IMR-90 (cell line): ENCODE results near the gene ISG20. TPM values are rescaled to one million over a fixed set of nuclear protein-coding genes. Genes with fewer than 3 reads are reported as not detected.

Source experiments
- ATAC-seq: fragments of 200-7000 bp; cut with Tn5 transposase; 2 replicates; pipeline ENCODE4 v1.9.1; 2020; ENCODE audit warnings: low read depth, mild to moderate bottlenecking, moderate library complexity
- BruUV-seq: library from RNA; stranded (reverse); fragments of 400-500 nt; replicated peaks from 2 replicates; lab custom pipeline; 2021; lab: Mats Ljungman, UMichigan
- CTCF ChIA-PET: fragments of 300-600 bp; formaldehyde crosslinking; extraction: SDS; loops from one replicate; lab custom pipeline; 2021; ENCODE audit warnings: antibody characterized with exemption; lab: Yijun Ruan, JAX
- POLR2A ChIA-PET: fragments of 300-600 bp; sonication (Branson Sonifier 250); formaldehyde crosslinking; loops from one replicate; lab custom pipeline; 2022; ENCODE audit warnings: antibody characterized with exemption; ENCODE audit not compliant: unreplicated experiment; lab: Charles Lee
- DNase-seq: peaks from one replicate; pipeline ENCODE4 v3.0.0; 2013
- H2AFZ ChIP-seq: replicated peaks from 2 replicates; pipeline ENCODE3; 2013; ENCODE audit warnings: low read length, mild to moderate bottlenecking; ENCODE audit not compliant: poor library complexity
- H2AK5ac ChIP-seq: 2 replicates; pipeline ENCODE4 v1.6.1; 2013; ENCODE audit warnings: low read depth, low read length, inconsistent platforms
- H2AK9ac ChIP-seq: replicated peaks from 2 replicates; pipeline ENCODE3; 2013; ENCODE audit warnings: mild to moderate bottlenecking, low read depth, low read length, moderate library complexity; ENCODE audit not compliant: poor library complexity
- H2BK120ac ChIP-seq: 2 replicates; pipeline ENCODE4 v1.6.1; 2013; ENCODE audit warnings: low read depth, low read length, inconsistent platforms
- H2BK15ac ChIP-seq: 3 replicates; pipeline ENCODE4 v1.6.1; 2013; ENCODE audit warnings: low read depth, low read length, inconsistent platforms
- H2BK20ac ChIP-seq: 2 replicates; pipeline ENCODE4 v1.6.1; 2013; ENCODE audit warnings: low read depth, mild to moderate bottlenecking, inconsistent platforms, low read length, moderate library complexity
- H2BK5ac ChIP-seq: 2 replicates; pipeline ENCODE4 v1.6.1; 2013; ENCODE audit warnings: mild to moderate bottlenecking, low read depth, low read length, inconsistent platforms; ENCODE audit not compliant: poor library complexity, severe bottlenecking
- H3K14ac ChIP-seq: replicated peaks from 2 replicates; pipeline ENCODE4 v1.6.1; 2013; ENCODE audit warnings: low read depth, low read length, inconsistent platforms
- H3K18ac ChIP-seq: 2 replicates; pipeline ENCODE4 v1.6.1; 2013; ENCODE audit warnings: low read depth, low read length, control low read depth
- H3K23ac ChIP-seq: 2 replicates; pipeline ENCODE4 v1.6.1; 2013; ENCODE audit warnings: low read depth, low read length, inconsistent platforms
- H3K27ac ChIP-seq: 2 replicates; pipeline ENCODE4 v1.5.1; 2013; ENCODE audit warnings: mild to moderate bottlenecking, control low read depth, low read length; ENCODE audit not compliant: insufficient read depth
- H3K27me3 ChIP-seq: 2 replicates; pipeline ENCODE4 v1.6.1; 2013; ENCODE audit warnings: low read length; ENCODE audit not compliant: control insufficient read depth, insufficient read depth
- H3K36me3 ChIP-seq: 2 replicates; pipeline ENCODE4 v1.6.1; 2013; ENCODE audit warnings: low read length, mixed read lengths; ENCODE audit not compliant: control insufficient read depth, insufficient read depth
- H3K4ac ChIP-seq: 2 replicates; pipeline ENCODE4 v1.6.1; 2013; ENCODE audit warnings: low read depth, low read length, inconsistent platforms
- H3K4me1 ChIP-seq: 2 replicates; pipeline ENCODE4 v1.6.1; 2013; ENCODE audit warnings: low read length, mixed read lengths; ENCODE audit not compliant: control insufficient read depth, insufficient read depth
- H3K4me2 ChIP-seq: 2 replicates; pipeline ENCODE4 v1.6.1; 2013; ENCODE audit warnings: low read depth, mild to moderate bottlenecking, control low read depth, low read length, moderate library complexity
- H3K4me3 ChIP-seq: 2 replicates; pipeline ENCODE4 v1.5.1; 2013; ENCODE audit warnings: low read depth, mild to moderate bottlenecking, control low read depth, low read length, moderate library complexity; ENCODE audit not compliant: insufficient read depth
- H3K56ac ChIP-seq: 2 replicates; pipeline ENCODE4 v1.6.1; 2013; ENCODE audit warnings: low read length, inconsistent platforms; ENCODE audit not compliant: insufficient read depth; ENCODE audit errors: extremely low read depth
- H3K79me1 ChIP-seq, 2 experiments: 2 replicates each; pipeline ENCODE4 v1.6.1; 2013; ENCODE audit warnings: low read length in 2 of 2, inconsistent platforms in 1 of 2, low read depth in 1 of 2
- H3K9ac ChIP-seq: 2 replicates; pipeline ENCODE4 v1.6.1; 2013; ENCODE audit warnings: low read depth, low read length, control low read depth
- H3K9me1 ChIP-seq: 2 replicates; pipeline ENCODE4 v1.6.1; 2013; ENCODE audit warnings: low read length, inconsistent platforms; ENCODE audit not compliant: insufficient read depth
- H3K9me3 ChIP-seq: 2 replicates; pipeline ENCODE4 v1.6.1; 2013; ENCODE audit warnings: low read length; ENCODE audit not compliant: control insufficient read depth, insufficient read depth
- H4K20me1 ChIP-seq: 2 replicates; pipeline ENCODE4 v1.6.1; 2013; ENCODE audit warnings: low read length, inconsistent platforms; ENCODE audit not compliant: insufficient read depth
- H4K5ac ChIP-seq: 2 replicates; pipeline ENCODE4 v1.6.1; 2013; ENCODE audit warnings: mild to moderate bottlenecking, low read depth, low read length, control low read depth
- H4K8ac ChIP-seq, 2 experiments: 2 replicates each; pipeline ENCODE4 v1.6.1; 2013; ENCODE audit warnings: low read depth in 2 of 2, low read length in 2 of 2, control low read depth in 1 of 2, inconsistent platforms in 1 of 2
- H4K91ac ChIP-seq: 2 replicates; pipeline ENCODE4 v1.6.1; 2013; ENCODE audit warnings: low read depth, low read length, inconsistent platforms; ENCODE audit not compliant: insufficient read depth
- CEBPB ChIP-seq: IDR thresholded peaks from 2 replicates; pipeline ENCODE4 v1.6.1; 2012; ENCODE audit warnings: low read depth, low read length, improper control_type of control experiment
- CHD1 ChIP-seq: IDR thresholded peaks from 2 replicates; pipeline ENCODE4 v1.6.1; 2012; ENCODE audit warnings: low read depth, low read length, improper control_type of control experiment
- FOS ChIP-seq: fragments of 150-350 bp; IDR thresholded peaks from 2 replicates; pipeline ENCODE4 v1.6.1; 2016; ENCODE audit warnings: low read depth, low read length
- MAFK ChIP-seq: IDR thresholded peaks from 2 replicates; pipeline ENCODE4 v1.6.1; 2012; ENCODE audit warnings: low read depth, low read length, improper control_type of control experiment
- MAZ ChIP-seq: IDR thresholded peaks from 2 replicates; pipeline ENCODE4 v1.6.1; 2012; ENCODE audit warnings: low read depth, mild to moderate bottlenecking, low read length, improper control_type of control experiment, moderate library complexity, borderline replicate concordance
- MXI1 ChIP-seq: IDR thresholded peaks from 2 replicates; pipeline ENCODE4 v1.6.1; 2012; ENCODE audit warnings: low read depth, mild to moderate bottlenecking, low read length, moderate library complexity, borderline replicate concordance
- NFE2L2 ChIP-seq: fragments of 150-350 bp; IDR thresholded peaks from 2 replicates; pipeline ENCODE4 v1.6.1; 2016; ENCODE audit warnings: low read depth, mild to moderate bottlenecking, low read length
- POLR2A ChIP-seq: IDR thresholded peaks from 2 replicates; pipeline ENCODE4 v1.6.1; 2012; ENCODE audit warnings: mild to moderate bottlenecking, low read depth, low read length
- SMC3 ChIP-seq: fragments of 150-350 bp; IDR thresholded peaks from 2 replicates; pipeline ENCODE4 v1.6.1; 2016; ENCODE audit warnings: low read depth, mild to moderate bottlenecking, antibody characterized with exemption, low read length, moderate library complexity
- WGBS, 2 experiments: methylation state at CpG; one replicate each; pipeline versions ENCODE4 v1.1.5 to v1.1.7; 2013; ENCODE audit warnings: missing lambda C conversion rate in 2 of 2; ENCODE audit not compliant: insufficient read length in 1 of 2; ENCODE audit errors: extremely low coverage in 2 of 2; 5-methylcytosine and 5-hydroxymethylcytosine counted together
- dilution Hi-C: fragments of 300-500 bp; cut with HindIII; formaldehyde crosslinking; loops from one replicate; pipeline ENCODE4 v1.14.3; 2018; ENCODE audit warnings: low sequenced_read_pairs; ENCODE audit not compliant: unreplicated experiment
- in situ Hi-C: fragments of 300-500 bp; cut with MboI; formaldehyde crosslinking; loops from 3 replicates; pipeline ENCODE4 v1.14.3; 2019; ENCODE audit warnings: low sequenced_read_pairs, inconsistent platforms, mixed read lengths
- intact Hi-C: fragments of 100-400 bp; cut with micrococcal nuclease; formaldehyde crosslinking; loops from 2 replicates; pipeline ENCODE4 v1.10.0; 2022
- polyA plus RNA-seq, 3 experiments: library from polyadenylated mRNA; depleted of rRNA; stranded (reverse); fragments of >200 nt; gene quantifications; 2 replicates each; pipeline ENCODE4 v1.2.3, GENCODE V29; 2012; ENCODE audit warnings: low replicate concordance in 1 of 3
- total RNA-seq: library from RNA; depleted of rRNA; stranded (reverse); fragments of >200 nt; gene quantifications from 2 replicates; pipeline ENCODE4 v1.2.3, GENCODE V29; 2012
- TF ChIP-seq, protein P1 (sequence below): conservative IDR thresholded peaks from 2 replicates; pipeline ENCODE4 v1.5.1; 2012; ENCODE audit warnings: mild to moderate bottlenecking, low read depth, low read length, improper control_type of control experiment
- TF ChIP-seq, protein P2 (sequence below): fragments of 150-350 bp; IDR thresholded peaks from 2 replicates; pipeline ENCODE4 v1.6.1; 2016; ENCODE audit warnings: low read depth, mild to moderate bottlenecking, low read length, moderate library complexity, borderline replicate concordance
- TF ChIP-seq, protein P3 (sequence below): fragments of 150-350 bp; IDR thresholded peaks from 2 replicates; pipeline ENCODE4 v1.6.1; 2017; ENCODE audit warnings: mild to moderate bottlenecking, antibody characterized with exemption, low read length, low read depth

The ISG20 gene
- total and polyA plus RNA-seq, 2 of the 4 experiments (the other 2 are of a cell fraction), result 0.72 to 1.2 TPM

DNA sequence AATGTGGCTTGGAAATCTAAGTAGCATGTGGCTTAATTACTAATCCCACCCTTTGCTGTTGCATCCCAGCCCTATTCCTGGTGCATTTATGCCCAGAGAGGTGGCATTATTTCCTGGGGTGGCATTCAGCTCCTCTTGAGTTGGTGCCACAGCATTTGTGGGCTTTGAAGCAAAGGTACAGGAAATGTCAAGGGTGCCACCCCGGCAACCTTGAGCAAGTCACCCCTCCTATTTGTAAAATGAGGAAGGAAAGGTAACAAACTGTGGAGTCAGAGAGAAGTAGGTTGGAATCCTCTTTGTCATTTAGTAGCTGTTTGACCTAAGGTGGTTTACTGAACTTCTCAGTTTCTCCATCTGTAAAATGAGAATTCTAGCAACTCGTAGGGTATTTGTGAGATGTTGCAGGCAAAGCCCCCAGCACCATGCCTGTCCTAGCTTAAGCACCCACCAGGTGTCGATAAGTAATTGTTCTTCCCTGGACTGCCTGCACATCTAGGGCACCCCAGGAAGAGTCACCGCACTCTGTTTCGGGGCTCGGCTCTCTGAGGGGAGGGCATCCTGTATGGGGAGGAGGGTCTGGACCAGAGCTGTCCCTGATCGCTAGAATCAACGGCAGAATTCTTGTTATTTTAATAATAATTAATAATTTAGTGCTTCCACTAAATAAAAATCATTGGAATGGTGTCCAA is 17.1 kb downstream of the ISG20 start:
- Histone ChIP-seq H3K4me2 (no peak overlapping the region), H3K14ac (no peak overlapping the region), H3K27me3 (no peaks in the 10 kb centered on the region), H2BK5ac (no peak overlapping the region), H3K56ac (no peak overlapping the region), H2AFZ (no peak overlapping the region), H4K91ac (no peak overlapping the region), H3K4ac (no peak overlapping the region), H3K36me3 (no peaks in the 10 kb centered on the region), H3K9me3 (no peaks in the 10 kb centered on the region), H2BK20ac (no peak overlapping the region), H4K5ac (no peak overlapping the region), H3K18ac (no peak overlapping the region), H4K20me1 (no peaks in the 10 kb centered on the region), H2BK120ac (no peak overlapping the region), H3K4me1 (peaks cover 11% of the 10 kb centered on the region), H3K9ac (no peak overlapping the region), H3K79me1 (no peaks in the 10 kb centered on the region), H2AK9ac (no peak overlapping the region), H3K27ac (no peak overlapping the region), H2BK15ac (no peak overlapping the region), H3K23ac (no peak overlapping the region), H3K4me3 (no peak overlapping the region), H4K8ac (no peak overlapping the region), H2AK5ac (no peak overlapping the region), H3K9me1 (peaks cover 4% of the 10 kb centered on the region)
- dilution Hi-C loops, result no loop called here
- DNase-seq, result no peak
- in situ Hi-C loops, result loop anchor here (25.0 kb wide), 2 partner anchors 181 to 506 kb away; no protein-coding TSS in a partner anchor
- ChIA-PET POLR2A (no interaction called here), CTCF (interaction anchor here (0.7 to 3.1 kb wide), 2 partner anchors 11 to 179 kb away, joined by 4 to 16 read pairs; no protein-coding TSS in a partner anchor)
- no peak for ATAC-seq
- intact Hi-C loops, result loop anchor here (5.0 kb wide), 2 partner anchors 361 to 401 kb away; no protein-coding TSS in a partner anchor
- no TSS peak for BruUV-seq
- no peak for TF ChIP-seq CHD1
- no peak for TF ChIP-seq FOS
- TF ChIP-seq MXI1, result no peak
- TF ChIP-seq CEBPB, result no peak
- TF ChIP-seq, protein P1, sequence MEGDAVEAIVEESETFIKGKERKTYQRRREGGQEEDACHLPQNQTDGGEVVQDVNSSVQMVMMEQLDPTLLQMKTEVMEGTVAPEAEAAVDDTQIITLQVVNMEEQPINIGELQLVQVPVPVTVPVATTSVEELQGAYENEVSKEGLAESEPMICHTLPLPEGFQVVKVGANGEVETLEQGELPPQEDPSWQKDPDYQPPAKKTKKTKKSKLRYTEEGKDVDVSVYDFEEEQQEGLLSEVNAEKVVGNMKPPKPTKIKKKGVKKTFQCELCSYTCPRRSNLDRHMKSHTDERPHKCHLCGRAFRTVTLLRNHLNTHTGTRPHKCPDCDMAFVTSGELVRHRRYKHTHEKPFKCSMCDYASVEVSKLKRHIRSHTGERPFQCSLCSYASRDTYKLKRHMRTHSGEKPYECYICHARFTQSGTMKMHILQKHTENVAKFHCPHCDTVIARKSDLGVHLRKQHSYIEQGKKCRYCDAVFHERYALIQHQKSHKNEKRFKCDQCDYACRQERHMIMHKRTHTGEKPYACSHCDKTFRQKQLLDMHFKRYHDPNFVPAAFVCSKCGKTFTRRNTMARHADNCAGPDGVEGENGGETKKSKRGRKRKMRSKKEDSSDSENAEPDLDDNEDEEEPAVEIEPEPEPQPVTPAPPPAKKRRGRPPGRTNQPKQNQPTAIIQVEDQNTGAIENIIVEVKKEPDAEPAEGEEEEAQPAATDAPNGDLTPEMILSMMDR, result no peak
- TF ChIP-seq, protein P2, sequence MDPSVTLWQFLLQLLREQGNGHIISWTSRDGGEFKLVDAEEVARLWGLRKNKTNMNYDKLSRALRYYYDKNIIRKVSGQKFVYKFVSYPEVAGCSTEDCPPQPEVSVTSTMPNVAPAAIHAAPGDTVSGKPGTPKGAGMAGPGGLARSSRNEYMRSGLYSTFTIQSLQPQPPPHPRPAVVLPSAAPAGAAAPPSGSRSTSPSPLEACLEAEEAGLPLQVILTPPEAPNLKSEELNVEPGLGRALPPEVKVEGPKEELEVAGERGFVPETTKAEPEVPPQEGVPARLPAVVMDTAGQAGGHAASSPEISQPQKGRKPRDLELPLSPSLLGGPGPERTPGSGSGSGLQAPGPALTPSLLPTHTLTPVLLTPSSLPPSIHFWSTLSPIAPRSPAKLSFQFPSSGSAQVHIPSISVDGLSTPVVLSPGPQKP, result no peak
- TF ChIP-seq NFE2L2, result no peak
- TF ChIP-seq MAZ, result no peak
- no peak for TF ChIP-seq POLR2A
- TF ChIP-seq, protein P3, sequence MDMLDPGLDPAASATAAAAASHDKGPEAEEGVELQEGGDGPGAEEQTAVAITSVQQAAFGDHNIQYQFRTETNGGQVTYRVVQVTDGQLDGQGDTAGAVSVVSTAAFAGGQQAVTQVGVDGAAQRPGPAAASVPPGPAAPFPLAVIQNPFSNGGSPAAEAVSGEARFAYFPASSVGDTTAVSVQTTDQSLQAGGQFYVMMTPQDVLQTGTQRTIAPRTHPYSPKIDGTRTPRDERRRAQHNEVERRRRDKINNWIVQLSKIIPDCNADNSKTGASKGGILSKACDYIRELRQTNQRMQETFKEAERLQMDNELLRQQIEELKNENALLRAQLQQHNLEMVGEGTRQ, result no peak
- no peak for TF ChIP-seq SMC3
- TF ChIP-seq MAFK, result no peak
- WGBS, 2 experiments, result 100% methylated on average over 1 of the region's 8 CpGs; no CpG with 5 or more reads in 1 of the 2 experiments
